GM19395 (cell line): ENCODE measurements around the gene DCP1B.

Source experiments
- ATAC-seq: cut with Tn5 transposase; IDR thresholded peaks from one replicate; pipeline ENCODE4 v1.9.1; 2021; ENCODE audit warnings: mild to moderate bottlenecking, moderate library complexity; ENCODE audit not compliant: unreplicated experiment

Gene DCP1B

GRCh38 chr12:2004113-2004929, at the start of gene DCP1B:
DCP1B (minus strand) TSS chr12:2004457; CDS start chr12:2004431, 26 bp downstream.
- ATAC-seq: peak; percentile 98

- no peak for ATAC-seq
Observed at GRCh38 chr12:2053691-2054090, 49.4 kb upstream of the DCP1B start.

- no peak for ATAC-seq
Observed at GRCh38 chr12:2052826-2053678, 48.8 kb upstream of the DCP1B start, which contains the start of gene CACNA1C. CACNA1C (plus strand) TSS chr12:2052987; CDS start chr12:2053563, 576 bp downstream.

GRCh38 chr12:2051700-2052621, 47.7 kb upstream of the DCP1B start:
- no peak for ATAC-seq

GRCh38 chr12:2049604-2050540, 45.6 kb upstream of the DCP1B start:
- ATAC-seq: no peak

- ATAC-seq: no peak
Observed at GRCh38 chr12:2047752-2048151, 43.5 kb upstream of the DCP1B start.

- no peak for ATAC-seq
Observed at GRCh38 chr12:2046957-2047356, 42.7 kb upstream of the DCP1B start.

- ATAC-seq: no peak
Observed at GRCh38 chr12:2044165-2044564, 39.9 kb upstream of the DCP1B start.

- ATAC-seq: no peak
Observed at GRCh38 chr12:2043054-2043453, 38.8 kb upstream of the DCP1B start.

- ATAC-seq: no peak
Observed at GRCh38 chr12:2039034-2039433, 34.8 kb upstream of the DCP1B start.

- no peak for ATAC-seq
Observed at GRCh38 chr12:2035431-2036055, 31.3 kb upstream of the DCP1B start.

GRCh38 chr12:2034633-2035430, 30.6 kb upstream of the DCP1B start:
- ATAC-seq: no peak

- ATAC-seq: no peak
Observed at GRCh38 chr12:2032506-2032905, 28.2 kb upstream of the DCP1B start.

GRCh38 chr12:2029851-2030250, 25.6 kb upstream of the DCP1B start:
- ATAC-seq: no peak

- ATAC-seq: no peak
Observed at GRCh38 chr12:2027351-2027750, 23.1 kb upstream of the DCP1B start.

- no peak for ATAC-seq
Observed at GRCh38 chr12:2023365-2023764, 19.1 kb upstream of the DCP1B start.

- ATAC-seq: no peak
Observed at GRCh38 chr12:2020511-2020910, 16.3 kb upstream of the DCP1B start.

- no peak for ATAC-seq
Observed at GRCh38 chr12:2019126-2019525, 14.9 kb upstream of the DCP1B start.
